ENCODE data around the gene BIK.
"Not testable (repeated sequence)": the region's sequence is repeated elsewhere in the genome, so short reads cannot be mapped to it uniquely, and the experiment has no call there.

The BIK gene

GRCh38 chr22:43096420-43096819, 14.1 kb upstream of the BIK start:
- Histone ChIP-seq H3K4me3 (no peak overlapping the region), H3K9me3 (peaks cover 0 to 3% (median 0%) of the 10 kb centered on the region in 3 donors), H3K27me3 (no peaks in the 10 kb centered on the region), H3K36me3 (no peaks in the 10 kb centered on the region), H3K27ac (no peak overlapping the region), H3K4me1 (no peaks in the 10 kb centered on the region)
- intact Hi-C loops (cut with DNase I; ENCODE audit: low total_unique reads) = no loop called here
- DNase-seq = no peak
- no peak for TF ChIP-seq CTCF (IDR thresholded peaks at IDR 0.05)

GRCh38 chr22:43098356-43098755, 12.2 kb upstream of the BIK start:
- H3K27me3 ChIP-seq = no peaks in the 10 kb centered on the region
- no peak overlapping the region for H3K4me3 ChIP-seq
- intact Hi-C loops (cut with DNase I; ENCODE audit: low total_unique reads) = no loop called here
- H3K27ac ChIP-seq = no peak overlapping the region
- TF ChIP-seq CTCF (IDR thresholded peaks at IDR 0.05) = no peak
- no peak for DNase-seq
- no peaks in the 10 kb centered on the region for H3K36me3 ChIP-seq
- no peaks in the 10 kb centered on the region for H3K4me1 ChIP-seq
- peaks cover 0 to 3% (median 0%) of the 10 kb centered on the region in 3 donors for H3K9me3 ChIP-seq

- Histone ChIP-seq H3K4me1 (no peaks in the 10 kb centered on the region), H3K4me3 (no peak overlapping the region), H3K36me3 (no peaks in the 10 kb centered on the region), H3K9me3 (peaks cover 0 to 3% (median 0%) of the 10 kb centered on the region in 3 donors), H3K27ac (no peak overlapping the region), H3K27me3 (no peaks in the 10 kb centered on the region)
- TF ChIP-seq CTCF (IDR thresholded peaks at IDR 0.05) = no peak
- no peak for DNase-seq
- intact Hi-C loops (cut with DNase I; ENCODE audit: low total_unique reads) = no loop called here
Measured at GRCh38 chr22:43099095-43099494, 11.5 kb upstream of the BIK start.

GRCh38 chr22:43100225-43100624, 10.3 kb upstream of the BIK start:
- Histone ChIP-seq H3K36me3 (no peaks in the 10 kb centered on the region), H3K27me3 (no peaks in the 10 kb centered on the region), H3K4me1 (no peaks in the 10 kb centered on the region), H3K9me3 (peaks cover 0 to 3% (median 0%) of the 10 kb centered on the region in 3 donors), H3K4me3 (no peak overlapping the region), H3K27ac (no peak overlapping the region)
- DNase-seq = no peak
- intact Hi-C loops (cut with DNase I; ENCODE audit: low total_unique reads) = no loop called here
- TF ChIP-seq CTCF (IDR thresholded peaks at IDR 0.05) = no peak

GRCh38 chr22:43101306-43101705, 9.2 kb upstream of the BIK start:
- Histone ChIP-seq H3K4me3 (no peak overlapping the region), H3K27me3 (no peaks in the 10 kb centered on the region), H3K4me1 (no peaks in the 10 kb centered on the region), H3K9me3 (peaks cover 0 to 3% (median 0%) of the 10 kb centered on the region in 3 donors), H3K27ac (no peak overlapping the region), H3K36me3 (no peaks in the 10 kb centered on the region)
- no peak for DNase-seq
- intact Hi-C loops (cut with DNase I; ENCODE audit: low total_unique reads) = no loop called here
- no peak for TF ChIP-seq CTCF (IDR thresholded peaks at IDR 0.05)

- H3K27ac ChIP-seq; H3K36me3 ChIP-seq; H3K27me3 ChIP-seq; H3K4me3 ChIP-seq; H3K9me3 ChIP-seq; DNase-seq; H3K4me1 ChIP-seq; intact Hi-C loops (cut with DNase I; ENCODE audit: low total_unique reads): not testable (repeated sequence)
Measured at GRCh38 chr22:43104056-43104625, 6.4 kb upstream of the BIK start.

- DNase-seq; intact Hi-C loops (cut with DNase I; ENCODE audit: low total_unique reads); H3K4me1 ChIP-seq; H3K9me3 ChIP-seq; H3K4me3 ChIP-seq; H3K27ac ChIP-seq; H3K36me3 ChIP-seq; H3K27me3 ChIP-seq: not testable (repeated sequence)
Measured at GRCh38 chr22:43104950-43105349, 5.6 kb upstream of the BIK start.
